K562 (cell line): ENCODE measurements around the gene CPNE1. TPM values are rescaled to one million over a fixed set of nuclear protein-coding genes. Genes with fewer than 3 reads are reported as not detected.

Experiments used
- CEBPZ ChIP-seq: fragments of 150-350 bp; IDR thresholded peaks from 2 replicates; pipeline ENCODE4 v1.6.1; 2014; ENCODE audit warnings: low read depth, mild to moderate bottlenecking, low read length, borderline replicate concordance
- COPS2 ChIP-seq: fragments of 450-650 bp; conservative IDR thresholded peaks from 2 replicates; pipeline ENCODE4 v1.6.1; 2016; ENCODE audit warnings: mild to moderate bottlenecking, moderate library complexity
- EHMT2 ChIP-seq: fragments of 450-650 bp; IDR thresholded peaks from 2 replicates; pipeline ENCODE4 v1.6.1; 2018; ENCODE audit warnings: antibody characterized with exemption
- FOXM1 ChIP-seq, 2 experiments: fragments of 450-650 bp in 1 of 2; sonication (generic) in 1 of 2; formaldehyde crosslinking in 1 of 2; IDR thresholded peaks; 2 replicates each; pipeline versions ENCODE4 v1.6.1 to v1.9.0; 2017 to 2022; ENCODE audit warnings: low read depth in 2 of 2, mild to moderate bottlenecking in 2 of 2, missing genetic modification reagents in 1 of 2, moderate library complexity in 1 of 2
- HNRNPUL1 ChIP-seq: fragments of 200-400 bp; formaldehyde crosslinking; IDR thresholded peaks from 2 replicates; pipeline ENCODE4 v1.6.1; 2017; ENCODE audit warnings: low read length
- MAFF ChIP-seq: IDR thresholded peaks from 2 replicates; pipeline ENCODE4 v1.6.1; 2012; ENCODE audit warnings: low read length, improper control_type of control experiment
- MCM5 ChIP-seq: fragments of 450-650 bp; IDR thresholded peaks from 2 replicates; pipeline ENCODE4 v1.6.1; 2016; ENCODE audit warnings: low read depth
- SPI1 ChIP-seq: IDR thresholded peaks from 2 replicates; pipeline ENCODE4 v1.6.1; 2011; ENCODE audit warnings: low read depth, low read length, control low read depth, borderline replicate concordance
- SUPT5H ChIP-seq: fragments of 450-650 bp; IDR thresholded peaks from 2 replicates; pipeline ENCODE4 v1.6.1; 2016
- TCF7 ChIP-seq: sonication (generic); IDR thresholded peaks from 2 replicates; pipeline ENCODE4 v1.6.1; 2016; ENCODE audit warnings: antibody characterized with exemption, borderline replicate concordance
- THRAP3 ChIP-seq: fragments of 450-650 bp; IDR thresholded peaks from 2 replicates; pipeline ENCODE4 v1.6.1; 2016; ENCODE audit warnings: mild to moderate bottlenecking, inconsistent platforms, borderline replicate concordance
- ZNF224 ChIP-seq: sonication (generic); formaldehyde crosslinking; IDR thresholded peaks from 2 replicates; pipeline ENCODE4 v1.8.0; 2022; ENCODE audit warnings: mild to moderate bottlenecking, missing genetic modification reagents
- ZNF316 ChIP-seq: fragments of 450-650 bp; IDR thresholded peaks from 2 replicates; pipeline ENCODE4 v1.6.1; 2016
- polyA plus RNA-seq, 8 experiments: library from polyadenylated mRNA; depleted of rRNA in 4 of 8; stranded (reverse) in 5 of 8; unstranded in 3 of 8; fragments of >200 nt; fragmentation: Nextera tagmentation in 2 of 8; fragmentation: Illumina TruSeq in 1 of 8; extraction: Ambion mirVana in 2 of 8; extraction: Trizol in 1 of 8; gene quantifications; 2 replicates each; pipeline versions ENCODE4 v1.2.1 to v1.2.3, GENCODE V29; 2011 to 2014; ENCODE audit warnings: inconsistent platforms in 1 of 8, missing spikeins in 1 of 8
- total RNA-seq, 7 experiments: library from RNA; depleted of rRNA in 6 of 7; stranded (reverse); fragments of >200 nt in 6 of 7; fragmentation: Illumina TruSeq in 2 of 7; extraction: Trizol in 2 of 7; gene quantifications; 2 replicates each; pipeline versions ENCODE4 v1.2.1 to v1.2.3, GENCODE V29; 2011 to 2021; ENCODE audit warnings: low replicate concordance in 1 of 7
- TF ChIP-seq, protein P1 (sequence below): fragments of 200-800 bp; sonication (Bioruptor generic); IDR thresholded peaks from 2 replicates; pipeline ENCODE4 v1.6.1; 2016; ENCODE audit warnings: missing genetic modification characterization, missing compliant biosample characterization
- TF ChIP-seq, protein P2 (sequence below): fragments of 450-650 bp; IDR thresholded peaks from 2 replicates; pipeline ENCODE4 v1.6.1; 2016; ENCODE audit warnings: borderline replicate concordance
- TF ChIP-seq, protein P3 (sequence below): fragments of 450-650 bp; formaldehyde crosslinking; IDR thresholded peaks from 2 replicates; pipeline ENCODE4 v1.4.0; 2020; ENCODE audit warnings: mild to moderate bottlenecking, mixed read lengths

The CPNE1 gene
- total and polyA plus RNA-seq, 9 of the 15 experiments (the other 6 are each of a cell fraction or from before 2014, with no cell fraction given) = 42.1 to 102 (median 56.0) TPM

DNA sequence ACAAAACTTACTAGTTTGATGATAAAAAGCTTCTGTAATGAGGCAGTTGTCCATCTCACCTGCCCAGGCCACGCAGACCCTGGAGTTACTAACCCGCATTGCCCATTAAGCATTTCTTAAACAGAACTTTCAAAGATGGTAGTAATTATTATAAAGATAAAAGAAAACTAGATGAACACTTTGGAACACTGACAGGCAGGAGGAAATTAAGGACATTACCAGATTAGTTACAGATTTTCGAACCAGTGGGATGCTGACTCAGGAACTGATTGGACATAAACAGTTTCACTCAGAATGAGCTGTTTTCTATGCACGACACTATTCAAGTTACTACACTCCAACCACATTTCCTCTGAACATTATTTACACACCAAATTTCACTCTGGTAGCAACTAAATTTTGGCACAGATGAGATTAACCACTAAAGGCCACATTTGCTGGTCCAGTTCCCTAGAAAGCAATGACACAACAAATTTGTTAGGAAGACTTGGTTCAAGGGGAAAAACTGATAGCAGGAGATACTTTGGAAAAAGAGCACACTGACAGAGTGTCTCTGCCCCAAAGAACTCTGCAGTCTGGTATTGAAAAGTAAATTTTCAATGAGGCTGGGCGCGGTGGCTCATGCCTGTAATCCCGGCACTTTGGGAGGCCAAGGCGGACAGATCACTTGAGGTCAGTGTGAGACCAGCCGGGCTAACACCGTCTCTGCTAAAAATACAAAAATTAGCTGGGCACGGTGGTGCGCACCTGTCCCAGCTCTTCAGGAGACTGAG is 37.5 kb upstream of the CPNE1 start (continued):
- TF ChIP-seq, protein P1, sequence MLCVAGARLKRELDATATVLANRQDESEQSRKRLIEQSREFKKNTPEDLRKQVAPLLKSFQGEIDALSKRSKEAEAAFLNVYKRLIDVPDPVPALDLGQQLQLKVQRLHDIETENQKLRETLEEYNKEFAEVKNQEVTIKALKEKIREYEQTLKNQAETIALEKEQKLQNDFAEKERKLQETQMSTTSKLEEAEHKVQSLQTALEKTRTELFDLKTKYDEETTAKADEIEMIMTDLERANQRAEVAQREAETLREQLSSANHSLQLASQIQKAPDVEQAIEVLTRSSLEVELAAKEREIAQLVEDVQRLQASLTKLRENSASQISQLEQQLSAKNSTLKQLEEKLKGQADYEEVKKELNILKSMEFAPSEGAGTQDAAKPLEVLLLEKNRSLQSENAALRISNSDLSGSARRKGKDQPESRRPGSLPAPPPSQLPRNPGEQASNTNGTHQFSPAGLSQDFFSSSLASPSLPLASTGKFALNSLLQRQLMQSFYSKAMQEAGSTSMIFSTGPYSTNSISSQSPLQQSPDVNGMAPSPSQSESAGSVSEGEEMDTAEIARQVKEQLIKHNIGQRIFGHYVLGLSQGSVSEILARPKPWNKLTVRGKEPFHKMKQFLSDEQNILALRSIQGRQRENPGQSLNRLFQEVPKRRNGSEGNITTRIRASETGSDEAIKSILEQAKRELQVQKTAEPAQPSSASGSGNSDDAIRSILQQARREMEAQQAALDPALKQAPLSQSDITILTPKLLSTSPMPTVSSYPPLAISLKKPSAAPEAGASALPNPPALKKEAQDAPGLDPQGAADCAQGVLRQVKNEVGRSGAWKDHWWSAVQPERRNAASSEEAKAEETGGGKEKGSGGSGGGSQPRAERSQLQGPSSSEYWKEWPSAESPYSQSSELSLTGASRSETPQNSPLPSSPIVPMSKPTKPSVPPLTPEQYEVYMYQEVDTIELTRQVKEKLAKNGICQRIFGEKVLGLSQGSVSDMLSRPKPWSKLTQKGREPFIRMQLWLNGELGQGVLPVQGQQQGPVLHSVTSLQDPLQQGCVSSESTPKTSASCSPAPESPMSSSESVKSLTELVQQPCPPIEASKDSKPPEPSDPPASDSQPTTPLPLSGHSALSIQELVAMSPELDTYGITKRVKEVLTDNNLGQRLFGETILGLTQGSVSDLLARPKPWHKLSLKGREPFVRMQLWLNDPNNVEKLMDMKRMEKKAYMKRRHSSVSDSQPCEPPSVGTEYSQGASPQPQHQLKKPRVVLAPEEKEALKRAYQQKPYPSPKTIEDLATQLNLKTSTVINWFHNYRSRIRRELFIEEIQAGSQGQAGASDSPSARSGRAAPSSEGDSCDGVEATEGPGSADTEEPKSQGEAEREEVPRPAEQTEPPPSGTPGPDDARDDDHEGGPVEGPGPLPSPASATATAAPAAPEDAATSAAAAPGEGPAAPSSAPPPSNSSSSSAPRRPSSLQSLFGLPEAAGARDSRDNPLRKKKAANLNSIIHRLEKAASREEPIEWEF = no peak
- no peak for TF ChIP-seq TCF7
- no peak for TF ChIP-seq COPS2
- TF ChIP-seq EHMT2 = no peak
- no peak for TF ChIP-seq MCM5
- TF ChIP-seq HNRNPUL1 = 0 out of 2 replicates have a peak, but pooled peaks have one; percentile 15
- peak; percentile 80 for TF ChIP-seq ZNF316
- TF ChIP-seq MAFF = peak; percentile 31; the same call in 1 of the 2 replicates
- TF ChIP-seq, protein P2, sequence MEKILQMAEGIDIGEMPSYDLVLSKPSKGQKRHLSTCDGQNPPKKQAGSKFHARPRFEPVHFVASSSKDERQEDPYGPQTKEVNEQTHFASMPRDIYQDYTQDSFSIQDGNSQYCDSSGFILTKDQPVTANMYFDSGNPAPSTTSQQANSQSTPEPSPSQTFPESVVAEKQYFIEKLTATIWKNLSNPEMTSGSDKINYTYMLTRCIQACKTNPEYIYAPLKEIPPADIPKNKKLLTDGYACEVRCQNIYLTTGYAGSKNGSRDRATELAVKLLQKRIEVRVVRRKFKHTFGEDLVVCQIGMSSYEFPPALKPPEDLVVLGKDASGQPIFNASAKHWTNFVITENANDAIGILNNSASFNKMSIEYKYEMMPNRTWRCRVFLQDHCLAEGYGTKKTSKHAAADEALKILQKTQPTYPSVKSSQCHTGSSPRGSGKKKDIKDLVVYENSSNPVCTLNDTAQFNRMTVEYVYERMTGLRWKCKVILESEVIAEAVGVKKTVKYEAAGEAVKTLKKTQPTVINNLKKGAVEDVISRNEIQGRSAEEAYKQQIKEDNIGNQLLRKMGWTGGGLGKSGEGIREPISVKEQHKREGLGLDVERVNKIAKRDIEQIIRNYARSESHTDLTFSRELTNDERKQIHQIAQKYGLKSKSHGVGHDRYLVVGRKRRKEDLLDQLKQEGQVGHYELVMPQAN = no peak
- TF ChIP-seq, protein P3, sequence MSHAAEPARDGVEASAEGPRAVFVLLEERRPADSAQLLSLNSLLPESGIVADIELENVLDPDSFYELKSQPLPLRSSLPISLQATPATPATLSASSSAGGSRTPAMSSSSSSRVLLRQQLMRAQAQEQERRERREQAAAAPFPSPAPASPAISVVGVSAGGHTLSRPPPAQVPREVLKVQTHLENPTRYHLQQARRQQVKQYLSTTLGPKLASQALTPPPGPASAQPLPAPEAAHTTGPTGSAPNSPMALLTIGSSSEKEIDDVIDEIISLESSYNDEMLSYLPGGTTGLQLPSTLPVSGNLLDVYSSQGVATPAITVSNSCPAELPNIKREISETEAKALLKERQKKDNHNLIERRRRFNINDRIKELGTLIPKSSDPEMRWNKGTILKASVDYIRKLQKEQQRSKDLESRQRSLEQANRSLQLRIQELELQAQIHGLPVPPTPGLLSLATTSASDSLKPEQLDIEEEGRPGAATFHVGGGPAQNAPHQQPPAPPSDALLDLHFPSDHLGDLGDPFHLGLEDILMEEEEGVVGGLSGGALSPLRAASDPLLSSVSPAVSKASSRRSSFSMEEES (CRISPR knock-in tag) = no peak
- TF ChIP-seq SUPT5H = peak; percentile 75
- no peak for TF ChIP-seq ZNF224 (CRISPR knock-in tag)
- TF ChIP-seq CEBPZ = no peak
- no peak for TF ChIP-seq FOXM1 (IDR thresholded peaks at IDR 0.05; ENCODE audit: low read depth)
- TF ChIP-seq FOXM1 (CRISPR knock-in tag; IDR thresholded peaks at IDR 0.05; ENCODE audit: low read depth) = no peak
- TF ChIP-seq SPI1 = no peak
- peak; percentile 30; the same call in 1 of the 2 replicates for TF ChIP-seq THRAP3
